NCI-H524 treated with DMSO at 0.1 percent for 48 hours (cell line): ENCODE measurements around the gene KHK.
"Not testable (repeated sequence)": the region's sequence is repeated elsewhere in the genome, so short reads cannot be mapped to it uniquely, and the experiment has no call there.

Experiments used
- DNase-seq: peaks from one replicate; lab custom pipeline; 2025; lab: John Stamatoyannopoulos, UW

Gene KHK

GRCh38 chr2:27095745-27096651, 9.4 kb downstream of the KHK start:
- DNase-seq = peak; percentile 38

GRCh38 chr2:27096748-27097297, 10.3 kb downstream of the KHK start:
- no peak for DNase-seq

- DNase-seq = no peak
Observed at GRCh38 chr2:27097341-27097740, 10.8 kb downstream of the KHK start.

DNA sequence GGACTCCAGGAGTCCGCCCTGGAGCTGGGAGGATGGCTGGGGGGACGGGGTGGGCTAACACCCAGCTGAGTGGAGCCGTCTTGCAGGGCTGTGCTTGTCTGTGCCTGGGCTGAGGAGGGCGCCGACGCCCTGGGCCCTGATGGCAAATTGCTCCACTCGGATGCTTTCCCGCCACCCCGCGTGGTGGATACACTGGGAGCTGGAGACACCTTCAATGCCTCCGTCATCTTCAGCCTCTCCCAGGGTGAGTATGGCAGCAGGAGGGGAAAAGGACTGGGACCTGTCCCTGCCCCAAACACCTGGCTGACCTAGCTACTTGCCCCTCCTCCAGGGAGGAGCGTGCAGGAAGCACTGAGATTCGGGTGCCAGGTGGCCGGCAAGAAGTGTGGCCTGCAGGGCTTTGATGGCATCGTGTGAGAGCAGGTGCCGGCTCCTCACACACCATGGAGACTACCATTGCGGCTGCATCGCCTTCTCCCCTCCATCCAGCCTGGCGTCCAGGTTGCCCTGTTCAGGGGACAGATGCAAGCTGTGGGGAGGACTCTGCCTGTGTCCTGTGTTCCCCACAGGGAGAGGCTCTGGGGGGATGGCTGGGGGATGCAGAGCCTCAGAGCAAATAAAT, 12.9 kb downstream of the KHK start:
- DNase-seq = no peak

DNA sequence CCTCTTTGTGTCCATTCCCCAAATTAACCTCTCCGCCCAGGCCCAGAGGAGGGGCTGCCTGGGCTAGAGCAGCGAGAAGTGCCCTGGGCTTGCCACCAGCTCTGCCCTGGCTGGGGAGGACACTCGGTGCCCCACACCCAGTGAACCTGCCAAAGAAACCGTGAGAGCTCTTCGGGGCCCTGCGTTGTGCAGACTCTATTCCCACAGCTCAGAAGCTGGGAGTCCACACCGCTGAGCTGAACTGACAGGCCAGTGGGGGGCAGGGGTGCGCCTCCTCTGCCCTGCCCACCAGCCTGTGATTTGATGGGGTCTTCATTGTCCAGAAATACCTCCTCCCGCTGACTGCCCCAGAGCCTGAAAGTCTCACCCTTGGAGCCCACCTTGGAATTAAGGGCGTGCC, 13.5 kb downstream of the KHK start:
- DNase-seq = no peak

- DNase-seq = no peak
Observed at GRCh38 chr2:27102329-27102728, 15.8 kb downstream of the KHK start.

GRCh38 chr2:27105981-27106380, 19.4 kb downstream of the KHK start:
- DNase-seq = no peak

DNA sequence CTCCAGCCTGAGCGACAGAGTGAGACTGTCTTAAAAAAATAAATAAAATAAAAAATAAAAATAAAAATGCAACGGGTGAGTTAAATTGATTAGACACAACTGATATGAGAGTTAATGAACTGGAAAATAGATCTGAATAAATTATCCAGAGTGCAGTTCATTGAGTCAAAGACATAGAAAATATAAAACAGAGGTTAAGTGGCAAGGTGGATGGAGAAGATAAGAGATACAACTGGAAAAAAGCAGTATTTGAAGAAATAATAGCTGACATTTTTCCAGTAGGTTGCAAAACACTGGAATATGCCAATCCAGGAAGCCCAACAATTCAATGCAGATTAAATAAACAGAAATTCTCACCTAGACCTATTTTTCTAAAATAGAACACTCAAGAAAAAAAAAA, 21.6 kb downstream of the KHK start:
- DNase-seq = no peak

- no peak for DNase-seq
Observed at GRCh38 chr2:27109083-27109482, 22.5 kb downstream of the KHK start.

- DNase-seq = not testable (repeated sequence)
Observed at GRCh38 chr2:27110603-27111352, 24.2 kb downstream of the KHK start.

GRCh38 chr2:27111392-27112078, 25.0 kb downstream of the KHK start:
- not testable (repeated sequence) for DNase-seq

DNA sequence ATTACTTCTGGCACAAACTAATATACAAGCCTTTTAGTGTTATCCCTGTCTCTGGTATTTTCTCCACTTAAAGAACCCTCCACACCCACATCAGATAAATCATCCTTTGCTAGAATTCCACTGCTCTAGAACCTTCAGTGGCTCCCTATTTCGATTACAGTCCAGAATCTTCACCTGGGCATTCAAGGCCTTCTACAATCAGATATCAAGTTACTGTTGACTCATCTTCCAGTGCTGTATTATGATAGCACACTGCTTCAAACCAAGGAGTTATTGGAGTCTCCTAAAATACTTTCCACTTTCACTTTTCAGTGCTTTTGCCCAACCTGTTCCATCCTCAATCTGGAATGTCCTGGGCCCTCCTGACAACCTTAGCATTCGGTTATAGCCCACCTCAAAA, 28.9 kb downstream of the KHK start:
- DNase-seq = no peak

DNA sequence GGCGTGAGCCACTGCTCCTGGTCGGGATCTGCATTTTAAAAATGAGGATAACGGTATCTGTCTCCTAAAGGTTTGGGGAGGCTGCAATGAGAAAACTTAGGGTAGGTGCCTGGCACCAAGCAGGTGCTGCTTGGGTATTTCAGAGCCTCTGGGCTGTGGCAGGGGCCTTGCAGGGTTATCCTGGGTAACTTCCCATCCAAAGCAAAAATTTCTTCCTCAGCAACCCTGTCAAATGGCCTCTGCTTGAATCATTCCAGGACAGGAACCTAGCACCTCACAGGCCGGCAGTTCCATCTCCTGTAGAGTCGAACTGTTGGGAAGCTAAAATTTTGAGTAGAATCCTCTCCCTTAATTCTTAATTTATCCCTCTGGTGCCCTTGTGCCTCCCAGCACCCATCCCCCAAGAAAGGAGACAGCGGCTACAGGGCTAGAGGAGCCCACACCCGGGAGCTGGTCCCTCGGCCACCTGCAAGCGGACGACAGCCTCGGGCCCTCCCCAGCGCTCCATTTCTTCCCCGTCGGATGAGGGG, 31.5 kb downstream of the KHK start:
- no peak for DNase-seq

- no peak for DNase-seq
Observed at GRCh38 chr2:27118525-27119329, 32.2 kb downstream of the KHK start, which contains the start of gene CGREF1. CGREF1 (minus strand) TSS chr2:27119128; CDS start chr2:27104366, 14,762 bp downstream.

DNA sequence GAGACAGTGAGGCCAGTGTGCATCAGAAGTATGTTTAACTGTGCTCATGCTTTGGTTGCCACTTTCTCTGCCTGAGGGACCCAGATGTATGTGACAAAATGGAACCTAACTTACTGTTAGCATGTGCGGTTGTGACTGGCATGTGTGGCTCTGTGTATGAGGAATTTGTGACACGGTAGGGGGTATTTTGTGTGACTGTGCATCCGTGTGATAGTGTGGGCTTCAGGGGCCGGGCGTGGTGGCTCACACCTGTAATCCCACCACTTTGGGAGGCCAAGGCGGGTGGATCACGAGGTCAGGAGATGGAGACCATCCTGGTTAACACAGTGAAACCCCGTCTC, 32.7 kb downstream of the KHK start:
- not testable (repeated sequence) for DNase-seq

- no peak for DNase-seq
Observed at GRCh38 chr2:27121906-27122305, 35.3 kb downstream of the KHK start.

GRCh38 chr2:27122791-27123190, 36.2 kb downstream of the KHK start:
- DNase-seq = no peak

DNA sequence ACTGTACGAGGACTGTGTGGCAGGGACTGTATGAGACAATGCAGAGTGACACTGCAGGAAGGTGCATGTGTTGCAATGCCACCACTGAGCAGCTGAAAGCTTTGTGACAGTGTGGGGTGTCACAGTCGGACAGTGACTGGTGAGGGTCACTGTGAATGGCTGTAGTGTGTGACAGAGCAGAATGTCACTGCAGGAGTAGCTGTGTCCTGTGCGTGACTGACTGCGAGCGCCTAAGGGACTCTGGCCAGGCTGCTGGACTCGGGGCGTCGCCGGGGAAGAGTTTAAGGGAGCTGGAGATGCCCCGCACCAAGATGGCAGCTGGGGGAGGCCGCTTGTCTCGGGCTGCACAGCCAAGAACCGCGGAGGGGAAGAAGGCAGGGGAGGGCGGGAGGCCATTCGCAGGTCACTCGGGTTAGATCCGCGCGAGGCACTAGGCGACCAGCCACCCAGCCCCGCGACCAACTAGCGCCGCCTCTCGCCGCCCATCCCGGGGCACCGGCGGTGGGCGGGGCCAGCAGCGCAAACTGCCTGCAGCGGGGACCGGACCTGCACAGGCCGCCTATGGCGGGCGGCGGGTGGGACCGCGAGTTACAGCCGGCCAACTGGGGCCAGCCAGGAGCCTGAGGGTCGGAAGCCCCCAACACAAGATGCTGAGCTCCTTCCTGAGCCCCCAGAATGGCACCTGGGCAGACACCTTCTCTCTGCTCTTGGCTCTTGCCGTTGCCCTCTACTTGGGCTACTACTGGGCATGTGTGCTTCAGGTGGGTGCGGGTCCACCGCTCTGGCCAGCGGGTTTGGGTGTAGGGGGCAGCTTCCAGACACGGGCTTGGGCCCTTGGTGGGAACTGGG, 37.0 kb downstream of the KHK start, which contains the start of gene ABHD1:
Gene ABHD1, plus strand, starts transcription at position 514 of the 849 bp plus-strand sequence. Its CDS starts 134 bp downstream, at position 648.
- DNase-seq = no peak

GRCh38 chr2:27125104-27125503, 38.5 kb downstream of the KHK start:
- DNase-seq = no peak
